Brain pericyte (primary cell): ENCODE measurements around the gene NKX2-3.

ENCODE experiments used
- DNase-seq: peaks from one replicate; pipeline ENCODE4 v3.0.0-alpha.2; 2012; ENCODE audit warnings: low read depth, low spot score

The NKX2-3 gene

GRCh38 chr10:99573790-99574189, 41.0 kb downstream of the NKX2-3 start:
- no peak for DNase-seq

GRCh38 chr10:99579971-99580370, 47.2 kb downstream of the NKX2-3 start:
- no peak for DNase-seq

GRCh38 chr10:99582255-99582770, 49.6 kb downstream of the NKX2-3 start:
- no peak for DNase-seq

GRCh38 chr10:99583687-99584086, 50.9 kb downstream of the NKX2-3 start:
- no peak for DNase-seq
